GM12873 (cell line): ENCODE measurements around the gene ACOT12.

Experiments
- CTCF ChIP-seq: IDR thresholded peaks from 2 replicates; pipeline ENCODE4 v1.5.1; 2012; ENCODE audit warnings: low read depth, mild to moderate bottlenecking, moderate library complexity, low read length, control low read depth; ENCODE audit not compliant: insufficient read depth; ENCODE audit errors: missing control alignments

ACOT12 gene

GRCh38 chr5:81426359-81427030 lies 32.6 kb upstream of the ACOT12 start:
- no peak for TF ChIP-seq CTCF

GRCh38 chr5:81425569-81425968 lies 31.6 kb upstream of the ACOT12 start:
- TF ChIP-seq CTCF: peak; percentile 49

- TF ChIP-seq CTCF: no peak
These were observed 30.8 kb upstream of the ACOT12 start for GRCh38 chr5:81424728-81425127.

GRCh38 chr5:81422671-81423070 lies 28.7 kb upstream of the ACOT12 start:
- TF ChIP-seq CTCF: no peak

GRCh38 chr5:81420039-81420667 lies 26.2 kb upstream of the ACOT12 start:
- TF ChIP-seq CTCF: no peak

GRCh38 chr5:81418606-81419005 lies 24.7 kb upstream of the ACOT12 start:
- TF ChIP-seq CTCF: no peak

- TF ChIP-seq CTCF: no peak
These were observed 23.1 kb upstream of the ACOT12 start for GRCh38 chr5:81417052-81417451.
